ENCODE data around the gene KRTAP12-4. TPM values are rescaled to one million over a fixed set of nuclear protein-coding genes. Genes with fewer than 3 reads are reported as not detected.

Gene KRTAP12-4
- total and polyA plus RNA-seq, 9 of the 15 experiments (the other 6 are each of a cell fraction or from before 2014, with no cell fraction given): not detected

DNA sequence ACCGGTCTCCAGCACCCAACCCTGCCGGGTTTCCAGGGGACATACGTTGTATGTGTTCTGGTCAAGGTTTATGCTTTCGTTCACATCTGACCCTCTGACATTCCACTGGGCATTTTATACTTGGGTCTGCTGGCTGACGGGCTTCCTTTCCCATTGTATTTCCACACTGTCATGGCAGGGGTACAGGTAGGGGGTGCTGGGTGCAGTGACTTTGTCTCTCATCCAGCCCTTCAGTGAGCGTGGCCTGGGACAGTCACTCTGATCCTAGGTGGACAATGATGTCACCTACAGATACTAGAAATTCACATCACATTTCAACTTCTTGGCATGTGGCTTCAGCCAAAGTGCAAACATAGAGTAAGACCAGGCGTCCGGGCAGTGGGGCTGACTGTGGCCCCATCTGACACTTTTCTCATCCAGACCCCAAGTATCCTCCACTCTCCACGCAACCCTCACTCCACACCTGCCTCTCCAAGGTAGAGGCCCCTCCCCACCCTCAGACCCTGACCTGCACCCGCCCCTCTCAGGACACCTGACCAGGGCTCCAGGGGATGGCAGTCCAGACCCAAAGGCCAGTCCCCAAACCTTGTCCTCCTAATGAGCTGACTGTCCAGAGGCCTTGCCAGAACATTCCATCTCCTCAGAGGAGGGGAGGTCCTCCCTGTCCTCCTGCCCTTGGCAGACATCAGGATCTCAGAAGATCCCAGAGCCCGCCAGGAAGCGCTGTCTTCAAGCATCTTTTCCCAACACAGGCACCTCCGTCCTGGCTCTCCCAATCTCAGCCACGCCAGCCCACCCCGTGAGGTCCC is 18.0 kb downstream of the KRTAP12-4 start:
- intact Hi-C loops (cut with micrococcal nuclease) (no loop called here), in situ Hi-C loops (cut with MboI) (no loop called here)
- H4K20me1 ChIP-seq (replicated peaks; ENCODE audit: control insufficient read depth, insufficient read depth, low read length): no peaks in the 10 kb centered on the region
- peaks cover 0 to 3% of the 10 kb centered on the region in 2 experiments; a peak in 2 of 5 replicates for H3K4me1 ChIP-seq (replicated peaks in 1 of 2; ENCODE audit: control insufficient read depth in 2 of 2, insufficient read depth in 2 of 2, low read length in 2 of 2)
- H3K36me3 ChIP-seq (ENCODE audit: control insufficient read depth, insufficient read depth, low read length): no peaks in the 10 kb centered on the region
- WGBS (ENCODE audit: insufficient coverage, low coverage, missing lambda C conversion rate): 3% methylated on average over 15 of the region's 15 CpGs
- TF ChIP-seq CCAR2 (IDR thresholded peaks at IDR 0.05; ENCODE audit: low read depth, low read length): no peak
- TF ChIP-seq, protein P1, sequence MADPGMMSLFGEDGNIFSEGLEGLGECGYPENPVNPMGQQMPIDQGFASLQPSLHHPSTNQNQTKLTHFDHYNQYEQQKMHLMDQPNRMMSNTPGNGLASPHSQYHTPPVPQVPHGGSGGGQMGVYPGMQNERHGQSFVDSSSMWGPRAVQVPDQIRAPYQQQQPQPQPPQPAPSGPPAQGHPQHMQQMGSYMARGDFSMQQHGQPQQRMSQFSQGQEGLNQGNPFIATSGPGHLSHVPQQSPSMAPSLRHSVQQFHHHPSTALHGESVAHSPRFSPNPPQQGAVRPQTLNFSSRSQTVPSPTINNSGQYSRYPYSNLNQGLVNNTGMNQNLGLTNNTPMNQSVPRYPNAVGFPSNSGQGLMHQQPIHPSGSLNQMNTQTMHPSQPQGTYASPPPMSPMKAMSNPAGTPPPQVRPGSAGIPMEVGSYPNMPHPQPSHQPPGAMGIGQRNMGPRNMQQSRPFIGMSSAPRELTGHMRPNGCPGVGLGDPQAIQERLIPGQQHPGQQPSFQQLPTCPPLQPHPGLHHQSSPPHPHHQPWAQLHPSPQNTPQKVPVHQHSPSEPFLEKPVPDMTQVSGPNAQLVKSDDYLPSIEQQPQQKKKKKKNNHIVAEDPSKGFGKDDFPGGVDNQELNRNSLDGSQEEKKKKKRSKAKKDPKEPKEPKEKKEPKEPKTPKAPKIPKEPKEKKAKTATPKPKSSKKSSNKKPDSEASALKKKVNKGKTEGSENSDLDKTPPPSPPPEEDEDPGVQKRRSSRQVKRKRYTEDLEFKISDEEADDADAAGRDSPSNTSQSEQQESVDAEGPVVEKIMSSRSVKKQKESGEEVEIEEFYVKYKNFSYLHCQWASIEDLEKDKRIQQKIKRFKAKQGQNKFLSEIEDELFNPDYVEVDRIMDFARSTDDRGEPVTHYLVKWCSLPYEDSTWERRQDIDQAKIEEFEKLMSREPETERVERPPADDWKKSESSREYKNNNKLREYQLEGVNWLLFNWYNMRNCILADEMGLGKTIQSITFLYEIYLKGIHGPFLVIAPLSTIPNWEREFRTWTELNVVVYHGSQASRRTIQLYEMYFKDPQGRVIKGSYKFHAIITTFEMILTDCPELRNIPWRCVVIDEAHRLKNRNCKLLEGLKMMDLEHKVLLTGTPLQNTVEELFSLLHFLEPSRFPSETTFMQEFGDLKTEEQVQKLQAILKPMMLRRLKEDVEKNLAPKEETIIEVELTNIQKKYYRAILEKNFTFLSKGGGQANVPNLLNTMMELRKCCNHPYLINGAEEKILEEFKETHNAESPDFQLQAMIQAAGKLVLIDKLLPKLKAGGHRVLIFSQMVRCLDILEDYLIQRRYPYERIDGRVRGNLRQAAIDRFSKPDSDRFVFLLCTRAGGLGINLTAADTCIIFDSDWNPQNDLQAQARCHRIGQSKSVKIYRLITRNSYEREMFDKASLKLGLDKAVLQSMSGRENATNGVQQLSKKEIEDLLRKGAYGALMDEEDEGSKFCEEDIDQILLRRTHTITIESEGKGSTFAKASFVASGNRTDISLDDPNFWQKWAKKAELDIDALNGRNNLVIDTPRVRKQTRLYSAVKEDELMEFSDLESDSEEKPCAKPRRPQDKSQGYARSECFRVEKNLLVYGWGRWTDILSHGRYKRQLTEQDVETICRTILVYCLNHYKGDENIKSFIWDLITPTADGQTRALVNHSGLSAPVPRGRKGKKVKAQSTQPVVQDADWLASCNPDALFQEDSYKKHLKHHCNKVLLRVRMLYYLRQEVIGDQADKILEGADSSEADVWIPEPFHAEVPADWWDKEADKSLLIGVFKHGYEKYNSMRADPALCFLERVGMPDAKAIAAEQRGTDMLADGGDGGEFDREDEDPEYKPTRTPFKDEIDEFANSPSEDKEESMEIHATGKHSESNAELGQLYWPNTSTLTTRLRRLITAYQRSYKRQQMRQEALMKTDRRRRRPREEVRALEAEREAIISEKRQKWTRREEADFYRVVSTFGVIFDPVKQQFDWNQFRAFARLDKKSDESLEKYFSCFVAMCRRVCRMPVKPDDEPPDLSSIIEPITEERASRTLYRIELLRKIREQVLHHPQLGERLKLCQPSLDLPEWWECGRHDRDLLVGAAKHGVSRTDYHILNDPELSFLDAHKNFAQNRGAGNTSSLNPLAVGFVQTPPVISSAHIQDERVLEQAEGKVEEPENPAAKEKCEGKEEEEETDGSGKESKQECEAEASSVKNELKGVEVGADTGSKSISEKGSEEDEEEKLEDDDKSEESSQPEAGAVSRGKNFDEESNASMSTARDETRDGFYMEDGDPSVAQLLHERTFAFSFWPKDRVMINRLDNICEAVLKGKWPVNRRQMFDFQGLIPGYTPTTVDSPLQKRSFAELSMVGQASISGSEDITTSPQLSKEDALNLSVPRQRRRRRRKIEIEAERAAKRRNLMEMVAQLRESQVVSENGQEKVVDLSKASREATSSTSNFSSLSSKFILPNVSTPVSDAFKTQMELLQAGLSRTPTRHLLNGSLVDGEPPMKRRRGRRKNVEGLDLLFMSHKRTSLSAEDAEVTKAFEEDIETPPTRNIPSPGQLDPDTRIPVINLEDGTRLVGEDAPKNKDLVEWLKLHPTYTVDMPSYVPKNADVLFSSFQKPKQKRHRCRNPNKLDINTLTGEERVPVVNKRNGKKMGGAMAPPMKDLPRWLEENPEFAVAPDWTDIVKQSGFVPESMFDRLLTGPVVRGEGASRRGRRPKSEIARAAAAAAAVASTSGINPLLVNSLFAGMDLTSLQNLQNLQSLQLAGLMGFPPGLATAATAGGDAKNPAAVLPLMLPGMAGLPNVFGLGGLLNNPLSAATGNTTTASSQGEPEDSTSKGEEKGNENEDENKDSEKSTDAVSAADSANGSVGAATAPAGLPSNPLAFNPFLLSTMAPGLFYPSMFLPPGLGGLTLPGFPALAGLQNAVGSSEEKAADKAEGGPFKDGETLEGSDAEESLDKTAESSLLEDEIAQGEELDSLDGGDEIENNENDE (IDR thresholded peaks at IDR 0.05; ENCODE audit: low read depth, low read length): no peak
- no peak for TF ChIP-seq SRF (CRISPR knock-in tag; IDR thresholded peaks at IDR 0.05)
- TF ChIP-seq, protein P2, sequence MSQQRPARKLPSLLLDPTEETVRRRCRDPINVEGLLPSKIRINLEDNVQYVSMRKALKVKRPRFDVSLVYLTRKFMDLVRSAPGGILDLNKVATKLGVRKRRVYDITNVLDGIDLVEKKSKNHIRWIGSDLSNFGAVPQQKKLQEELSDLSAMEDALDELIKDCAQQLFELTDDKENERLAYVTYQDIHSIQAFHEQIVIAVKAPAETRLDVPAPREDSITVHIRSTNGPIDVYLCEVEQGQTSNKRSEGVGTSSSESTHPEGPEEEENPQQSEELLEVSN (IDR thresholded peaks at IDR 0.05; ENCODE audit: borderline replicate concordance in 1 of 2, extremely low read depth in 1 of 2, insufficient read depth in 1 of 2, insufficient read length in 1 of 2, low read depth in 1 of 2, low read length in 1 of 2, poor library complexity in 1 of 2, severe bottlenecking in 1 of 2): no peak
- FAIRE-seq (no peak), DNase-seq (ENCODE audit: extremely low read depth in 1 of 4, low spot score in 3 of 4) (no peak), ATAC-seq (no peak)
- no peak overlapping the region; a peak in 1 of 4 replicates for H3K9ac ChIP-seq (ENCODE audit: insufficient read depth in 1 of 2, low read depth in 2 of 2, low read length in 2 of 2)
- H3K4me3 ChIP-seq: no peak overlapping the region
- H3K27ac ChIP-seq (ENCODE audit: extremely low read depth, low read depth, low read length): no peak overlapping the region
- no peaks in the 10 kb centered on the region for H3K9me1 ChIP-seq (ENCODE audit: control insufficient read depth, insufficient read depth, low read length)
- POLR2A ChIA-PET: interaction anchor here (1.0 kb wide), 1 partner anchor 27 kb away, joined by 3 read pairs; no protein-coding TSS in a partner anchor
- peaks cover 0 to 6% of the 10 kb centered on the region in 2 experiments; a peak in 2 of 5 replicates for H3K27me3 ChIP-seq (ENCODE audit: control insufficient read depth in 2 of 2, insufficient read depth in 2 of 2, low read length in 2 of 2)
- no peak overlapping the region for H3K4me2 ChIP-seq (ENCODE audit: insufficient read depth, low read length)
- H3K79me2 ChIP-seq (ENCODE audit: control insufficient read depth, insufficient read depth, low read length): no peaks in the 10 kb centered on the region
- CTCF ChIA-PET (ENCODE audit: low intra/inter-chr PET ratio): no interaction called here
- no peaks in the 10 kb centered on the region for H3K9me3 ChIP-seq (replicated peaks; ENCODE audit: control insufficient read depth, insufficient read depth, low read depth, low read length)
- no peak overlapping the region for H2AFZ ChIP-seq (ENCODE audit: low read depth, low read length)
- BruUV-seq (replicated peaks): no TSS peak
